ENCODE data around the gene PPP2R3A. TPM values are rescaled to one million over a fixed set of nuclear protein-coding genes. Genes with fewer than 3 reads are reported as not detected.

The PPP2R3A gene
- total RNA-seq, 2 experiments from 2014 or later = 0.44 to 0.49 TPM

- H3K27me3 Mint-ChIP-seq = peaks cover 4% of the 10 kb centered on the region
Observed at GRCh38 chr3:136193278-136194054, 227.9 kb downstream of the PPP2R3A start.

GRCh38 chr3:136194409-136195257 lies 229.1 kb downstream of the PPP2R3A start:
- peaks cover 56% of the 10 kb centered on the region for H3K36me3 Mint-ChIP-seq
- DNase-seq = peak; percentile 75
- H3K27me3 Mint-ChIP-seq = peaks cover 4% of the 10 kb centered on the region
- peaks cover 48% of the 10 kb centered on the region for H3K4me1 Mint-ChIP-seq
- peak overlapping the region; percentile 96 for H3K27ac Mint-ChIP-seq
- H3K9me3 Mint-ChIP-seq = peaks cover 4% of the 10 kb centered on the region
- peak overlapping the region; percentile 87 for H3K4me3 Mint-ChIP-seq

More at GRCh38 chr3:136193278-136194054, 227.9 kb downstream of the PPP2R3A start:
- no peak for DNase-seq
- H3K27ac Mint-ChIP-seq = peak overlapping the region; percentile 96
- H3K9me3 Mint-ChIP-seq = peaks cover 4% of the 10 kb centered on the region
- peak overlapping the region; percentile 87 for H3K4me3 Mint-ChIP-seq
- peaks cover 60% of the 10 kb centered on the region for H3K36me3 Mint-ChIP-seq
- H3K4me1 Mint-ChIP-seq = peaks cover 58% of the 10 kb centered on the region

- peaks cover 4% of the 10 kb centered on the region for H3K27me3 Mint-ChIP-seq
- peak; percentile 66 for DNase-seq
- peak overlapping the region; percentile 87 for H3K4me3 Mint-ChIP-seq
- H3K36me3 Mint-ChIP-seq = peaks cover 47% of the 10 kb centered on the region
- H3K4me1 Mint-ChIP-seq = peaks cover 43% of the 10 kb centered on the region
- H3K27ac Mint-ChIP-seq = peak overlapping the region; percentile 98
- peaks cover 4% of the 10 kb centered on the region for H3K9me3 Mint-ChIP-seq
Observed at GRCh38 chr3:136195258-136196063, 229.9 kb downstream of the PPP2R3A start.

- Mint-ChIP-seq H3K4me1 (peaks cover 37% of the 10 kb centered on the region), H3K27me3 (peaks cover 4% of the 10 kb centered on the region), H3K27ac (peak within 1 kb of the TSS; percentile 98), H3K9me3 (peaks cover 4% of the 10 kb centered on the region), H3K4me3 (peak within 1 kb of the TSS; percentile 87), H3K36me3 (peaks cover 42% of the 10 kb centered on the region)
- DNase-seq = peak; percentile 83
Observed at GRCh38 chr3:136196064-136196400, 230.5 kb downstream of the PPP2R3A start, which contains the start of gene MSL2. TSS of gene MSL2 (minus strand) at chr3:136196335. CDS start at chr3:136195113, 1,222 bp downstream.

- peaks cover 37% of the 10 kb centered on the region for H3K36me3 Mint-ChIP-seq
- peaks cover 4% of the 10 kb centered on the region for H3K27me3 Mint-ChIP-seq
- peak overlapping the region; percentile 98 for H3K27ac Mint-ChIP-seq
- peak; percentile 99 for DNase-seq
- peak overlapping the region; percentile 87 for H3K4me3 Mint-ChIP-seq
- H3K9me3 Mint-ChIP-seq = peaks cover 4% of the 10 kb centered on the region
- H3K4me1 Mint-ChIP-seq = peaks cover 33% of the 10 kb centered on the region
Observed at GRCh38 chr3:136196401-136197158, 231.1 kb downstream of the PPP2R3A start.

- peak overlapping the region; percentile 87 for H3K4me3 Mint-ChIP-seq
- peaks cover 28% of the 10 kb centered on the region for H3K4me1 Mint-ChIP-seq
- peaks cover 32% of the 10 kb centered on the region for H3K36me3 Mint-ChIP-seq
- DNase-seq = no peak
- peaks cover 4% of the 10 kb centered on the region for H3K27me3 Mint-ChIP-seq
- H3K9me3 Mint-ChIP-seq = peaks cover 4% of the 10 kb centered on the region
- H3K27ac Mint-ChIP-seq = peak overlapping the region; percentile 98
Observed at GRCh38 chr3:136197159-136197793, 231.7 kb downstream of the PPP2R3A start.

Other genes starting within 250 kb of the PPP2R3A start
- gene MSL2, start 230.6 kb downstream of the PPP2R3A start, total RNA-seq = 10 to 100 TPM; 44.0 to 44.1 TPM

Data from activated naive CD8-positive, alpha-beta T cell treated with anti-CD3 and anti-CD28 coated beads for 36 hours (primary cell).